GM19463 (cell line): ENCODE data around the gene C16orf96.

Experiments
- ATAC-seq: cut with Tn5 transposase; IDR thresholded peaks from one replicate; pipeline ENCODE4 v1.9.1; 2021; ENCODE audit warnings: mild to moderate bottlenecking, moderate library complexity; ENCODE audit not compliant: unreplicated experiment

The C16orf96 gene

GRCh38 chr16:4556112-4556511, at the start of gene C16orf96:
Gene C16orf96, plus strand, starts transcription at chr16:4556340. Its CDS starts 150 bp downstream, at chr16:4556490.
- no peak for ATAC-seq

GRCh38 chr16:4506450-4506849, 49.7 kb upstream of the C16orf96 start:
- peak; percentile 53 for ATAC-seq

GRCh38 chr16:4507588-4508345, 48.4 kb upstream of the C16orf96 start:
- ATAC-seq: no peak

- ATAC-seq: no peak
Observed at GRCh38 chr16:4508806-4509205, 47.3 kb upstream of the C16orf96 start.

DNA sequence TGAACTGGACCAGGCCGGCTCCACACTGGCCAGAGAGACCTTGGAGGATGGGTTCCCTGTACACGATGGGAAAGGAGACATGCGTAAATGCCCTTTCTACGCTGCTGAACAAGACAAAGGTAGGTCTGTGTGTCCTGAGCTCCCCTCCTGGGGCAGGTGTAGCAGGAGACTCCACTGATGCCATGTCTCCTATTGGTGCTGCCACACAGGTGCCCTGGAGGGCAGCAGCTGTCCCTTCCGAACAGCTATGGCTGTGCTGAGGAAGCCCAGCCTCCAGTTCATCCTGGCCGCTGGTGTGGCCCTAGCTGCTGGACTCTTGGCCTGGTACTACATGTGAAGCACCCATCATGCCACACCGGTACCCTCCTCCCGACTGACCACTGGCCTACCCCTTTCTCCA, 46.7 kb upstream of the C16orf96 start:
- ATAC-seq: no peak

- no peak for ATAC-seq
Observed at GRCh38 chr16:4510131-4510530, 46.0 kb upstream of the C16orf96 start.

DNA sequence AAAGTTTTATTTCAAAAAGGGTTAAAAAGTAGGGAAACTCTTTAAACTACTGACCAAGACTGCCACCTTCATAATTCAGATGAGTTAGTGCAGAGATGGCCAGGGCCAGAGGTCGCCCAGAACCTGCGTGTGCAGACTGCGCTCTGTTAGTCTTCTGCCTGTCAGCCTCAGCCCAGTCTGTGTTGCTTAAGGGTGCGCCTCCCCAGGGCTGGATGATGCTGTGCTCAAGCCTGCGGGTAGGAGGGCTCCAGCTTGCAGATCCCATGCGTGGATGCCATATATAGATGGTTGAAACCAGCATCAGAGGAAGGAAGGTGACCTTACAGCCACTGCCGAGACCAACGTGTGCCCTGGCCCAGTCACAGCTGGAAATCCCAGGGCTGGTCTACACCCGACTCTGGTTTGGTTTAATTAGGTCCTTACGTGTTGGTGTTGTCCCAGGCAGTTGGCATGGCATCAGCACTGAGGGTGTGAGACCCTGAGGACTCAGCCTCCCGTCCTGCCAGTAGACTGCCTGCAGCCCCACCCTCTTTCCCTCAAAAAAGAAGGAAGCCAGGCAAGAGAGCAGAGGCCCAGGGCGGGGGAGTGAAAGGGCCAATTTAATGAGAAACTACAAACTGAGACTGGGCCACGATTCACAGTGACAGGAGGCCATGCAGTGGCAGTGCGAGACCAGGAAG, 45.3 kb upstream of the C16orf96 start:
- no peak for ATAC-seq

- no peak for ATAC-seq
Observed at GRCh38 chr16:4511441-4512082, 44.6 kb upstream of the C16orf96 start.

DNA sequence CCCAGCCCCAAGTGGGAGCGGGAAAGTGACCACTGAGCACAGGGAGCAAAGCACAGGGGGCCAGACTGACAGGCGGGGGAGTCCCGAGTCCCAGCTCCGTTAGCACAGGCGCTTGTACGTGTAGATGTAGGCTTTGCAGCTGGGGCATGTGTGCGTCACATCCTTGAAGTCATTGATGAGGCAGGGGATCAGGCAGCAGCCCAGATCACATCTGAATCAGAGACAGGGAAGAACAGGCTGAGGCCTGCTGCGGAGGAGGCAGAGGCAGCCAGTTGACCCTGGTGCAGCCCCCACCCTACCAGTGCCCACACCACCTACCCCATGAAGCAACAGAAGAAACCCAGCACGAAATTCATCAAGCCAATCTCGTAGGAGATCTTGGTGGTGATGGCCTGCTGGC, 43.7 kb upstream of the C16orf96 start:
- no peak for ATAC-seq

DNA sequence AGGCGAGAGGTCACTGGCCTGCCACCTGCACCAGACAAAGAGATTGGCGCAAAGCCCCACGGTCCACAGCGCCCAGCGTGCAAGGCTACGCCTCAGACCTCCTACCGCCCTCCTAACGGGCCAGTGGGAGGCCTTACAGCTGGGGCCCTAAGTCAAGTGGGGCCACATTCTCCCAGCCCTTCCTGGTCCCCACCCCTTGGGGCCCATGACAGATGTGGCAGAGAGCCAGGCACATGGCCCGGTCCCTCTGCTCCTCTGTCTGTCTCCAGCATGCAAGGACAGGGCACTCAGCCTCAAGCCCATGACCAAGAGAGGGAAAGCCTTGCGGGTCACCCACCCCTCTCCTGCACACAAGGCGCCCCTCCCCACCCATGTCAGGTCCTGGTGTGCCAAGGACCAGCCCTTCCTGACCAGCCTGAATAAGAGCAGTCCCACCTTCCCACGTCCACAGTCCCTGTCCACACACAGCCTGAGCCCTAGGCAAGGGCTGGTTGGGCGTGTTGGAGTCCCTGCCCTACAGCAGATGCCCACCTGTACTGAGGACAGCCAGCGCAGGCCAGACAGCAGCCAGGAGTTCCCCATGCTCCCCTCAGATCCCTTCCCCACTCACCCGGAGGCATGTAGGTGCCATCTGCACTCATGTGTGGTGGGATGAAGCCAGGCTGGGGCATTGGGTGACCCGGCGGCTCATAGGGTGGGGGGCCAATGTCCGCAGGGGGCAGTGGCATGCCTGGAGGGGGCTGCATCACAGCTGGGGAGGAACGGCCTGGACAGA, 42.9 kb upstream of the C16orf96 start:
- ATAC-seq: no peak

DNA sequence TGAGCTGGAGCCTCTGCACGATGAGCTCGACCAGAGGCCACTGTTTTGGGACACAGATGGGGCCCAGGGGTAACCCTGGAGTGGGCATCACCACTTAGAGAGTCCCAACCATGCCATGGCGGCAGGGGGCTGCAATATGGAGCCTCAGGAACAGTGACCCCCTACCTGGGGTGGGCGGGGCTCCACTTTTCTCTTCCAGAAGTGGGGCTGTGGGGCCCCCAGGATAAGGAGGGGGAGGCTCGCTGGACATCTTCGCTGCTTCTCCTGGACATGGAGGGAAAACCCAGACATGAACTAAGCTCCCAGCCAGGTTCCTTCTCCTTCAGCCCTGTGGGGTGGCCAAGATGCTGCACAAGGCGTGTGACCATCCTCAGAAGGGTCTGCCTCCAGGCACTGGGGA, 42.3 kb upstream of the C16orf96 start:
- no peak for ATAC-seq

DNA sequence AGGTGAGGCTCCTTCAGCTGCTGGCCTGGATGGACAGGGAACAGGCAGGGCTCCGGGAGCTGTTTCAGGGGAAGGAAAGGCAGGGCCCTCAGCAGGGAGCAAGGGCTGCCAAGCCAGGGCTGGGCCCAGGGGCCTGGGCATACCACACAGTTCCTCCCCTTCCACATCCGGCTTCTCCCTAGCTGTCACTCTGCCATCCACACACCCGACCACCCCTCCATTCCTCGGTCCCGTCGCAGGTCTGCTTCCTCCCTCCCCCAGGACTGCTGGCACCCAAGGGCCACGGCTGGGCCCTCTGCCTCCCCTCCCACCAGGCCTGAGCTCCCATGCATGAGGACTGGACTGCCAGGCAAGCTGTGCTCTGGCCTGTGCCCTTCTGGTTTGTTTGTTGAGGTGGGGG, 41.5 kb upstream of the C16orf96 start:
- no peak for ATAC-seq

DNA sequence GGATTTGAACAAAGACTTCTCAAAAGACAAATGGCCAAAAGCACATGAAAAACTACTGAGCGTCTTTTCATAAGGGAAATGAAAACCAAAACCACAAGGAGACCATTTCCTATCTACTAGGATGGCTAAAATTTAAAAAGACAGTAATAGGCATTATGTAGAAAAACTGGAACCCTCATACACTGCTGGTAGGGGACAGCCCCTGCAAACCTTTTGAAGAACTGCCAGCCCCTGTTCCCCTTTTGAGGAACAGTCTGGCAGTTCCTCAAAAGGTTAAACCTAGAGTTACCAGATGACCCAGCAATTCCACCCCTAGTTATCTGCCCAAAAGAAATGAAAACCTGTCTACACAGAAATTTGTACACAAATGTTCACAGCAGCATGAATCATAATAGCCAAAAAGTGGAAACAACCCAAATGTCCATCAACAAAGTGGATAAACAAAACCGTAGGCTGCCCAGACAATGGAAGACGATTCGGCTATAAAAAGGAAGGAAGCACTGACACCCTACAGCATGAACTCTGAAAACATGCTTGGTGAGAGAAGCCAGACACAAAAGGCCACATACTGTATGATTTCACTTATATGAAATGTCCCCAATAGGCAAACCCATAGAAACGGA, 40.4 kb upstream of the C16orf96 start:
- peak; percentile 71 for ATAC-seq

DNA sequence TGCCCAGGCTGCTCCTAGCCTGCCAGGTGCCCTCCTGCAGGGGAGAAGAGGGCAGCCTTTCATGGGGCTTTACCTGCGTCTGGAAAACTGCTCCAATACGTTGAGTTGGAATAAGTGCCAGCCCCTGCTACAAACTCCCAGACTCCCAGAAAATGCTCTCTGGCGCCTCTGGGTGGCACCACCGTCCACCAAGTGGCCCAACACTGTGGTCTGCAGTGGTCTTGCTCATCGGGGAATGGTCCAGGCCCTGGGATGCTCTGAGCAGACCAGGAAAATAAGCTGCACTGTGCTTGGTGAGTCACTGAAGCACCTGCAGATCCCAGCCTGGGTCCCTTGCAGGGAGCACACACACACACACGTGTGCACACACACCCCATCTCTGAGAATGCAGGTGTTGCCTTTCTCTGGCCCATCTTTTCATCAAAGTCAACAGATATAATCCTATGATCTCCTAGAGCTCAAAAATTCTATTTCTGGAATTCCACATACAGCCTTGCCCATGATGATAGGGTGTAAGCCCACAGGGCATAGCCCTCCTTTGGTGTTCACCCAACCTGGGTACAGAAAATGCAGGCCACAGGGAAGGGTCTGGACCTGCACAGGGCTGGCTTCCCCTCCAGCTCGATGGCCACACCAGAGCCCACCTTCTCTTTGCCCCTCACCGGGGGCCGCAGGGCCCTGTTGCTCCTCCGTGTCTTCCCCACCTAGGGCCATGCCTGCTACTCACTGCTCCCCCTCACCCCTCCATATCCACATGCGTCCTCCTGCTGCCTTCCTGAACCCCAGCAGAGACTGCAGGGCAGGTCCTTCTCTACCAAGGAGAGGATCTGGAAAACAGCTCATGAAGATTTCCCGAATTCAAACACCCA, 38.1 kb upstream of the C16orf96 start:
- no peak for ATAC-seq

DNA sequence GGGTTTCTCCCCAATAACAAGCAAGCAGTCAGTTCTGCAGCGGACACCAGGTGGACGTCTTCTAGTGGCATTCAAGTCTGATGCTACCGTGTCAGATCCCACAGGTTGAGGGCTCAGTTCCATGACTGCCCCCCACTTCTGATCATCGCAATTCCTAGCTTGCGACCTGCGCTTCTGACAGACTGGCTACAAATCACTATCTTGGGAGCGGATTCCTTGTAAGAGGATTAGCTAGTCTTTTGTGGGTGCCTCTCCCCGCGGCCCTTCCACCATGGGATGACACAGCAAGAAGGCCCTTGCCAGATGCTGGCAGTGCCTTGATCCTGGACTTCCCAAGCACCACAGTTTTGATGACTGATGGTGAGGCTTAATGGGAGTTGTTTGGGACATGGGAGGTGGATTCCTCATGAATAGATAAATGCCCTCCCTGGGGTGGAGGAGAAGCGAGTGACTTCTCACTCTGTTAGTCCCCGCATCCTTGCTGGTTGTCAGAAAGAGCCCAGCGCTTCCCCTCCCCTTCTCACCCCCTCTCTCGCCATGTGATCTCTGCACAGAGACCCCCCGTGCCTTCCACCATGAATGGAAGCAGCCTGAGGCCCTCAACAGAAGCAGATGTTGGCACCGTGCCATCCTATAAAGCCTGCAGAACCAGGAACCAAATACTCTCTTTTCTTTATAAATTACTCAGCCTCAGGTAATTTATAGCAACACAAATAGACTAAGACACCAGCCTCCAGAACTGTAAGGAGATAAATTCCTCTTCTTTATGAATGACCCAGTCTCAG, 36.7 kb upstream of the C16orf96 start:
- no peak for ATAC-seq

GRCh38 chr16:4520913-4521312, 35.2 kb upstream of the C16orf96 start:
- ATAC-seq: no peak

DNA sequence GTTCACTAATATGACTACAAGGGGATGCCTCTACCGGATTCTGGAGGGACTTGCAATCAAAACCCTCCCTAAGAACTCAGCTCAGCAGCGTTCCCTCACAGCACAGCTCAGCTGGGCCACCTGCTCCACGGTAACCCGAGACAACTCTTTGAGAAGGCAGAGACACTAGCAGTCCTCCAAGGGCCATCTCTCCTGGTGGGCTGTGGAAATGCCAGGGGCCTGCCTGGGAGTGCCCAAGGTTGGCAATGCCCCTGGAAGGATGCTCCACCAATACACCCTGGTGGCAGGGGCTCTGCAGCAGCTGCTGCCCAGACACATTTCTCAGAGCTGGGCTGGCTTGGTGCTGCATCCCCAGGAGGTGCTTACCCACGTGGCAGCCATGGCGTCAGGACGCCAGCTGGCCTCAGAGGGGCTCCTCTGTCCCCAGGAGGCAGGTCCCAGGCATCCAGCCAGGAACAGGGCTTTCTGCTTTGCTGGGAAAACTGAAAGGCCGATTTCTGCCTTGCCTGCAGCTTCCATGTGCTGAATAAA, 34.0 kb upstream of the C16orf96 start:
- ATAC-seq: no peak

GRCh38 chr16:4523686-4524085, 32.5 kb upstream of the C16orf96 start:
- no peak for ATAC-seq

DNA sequence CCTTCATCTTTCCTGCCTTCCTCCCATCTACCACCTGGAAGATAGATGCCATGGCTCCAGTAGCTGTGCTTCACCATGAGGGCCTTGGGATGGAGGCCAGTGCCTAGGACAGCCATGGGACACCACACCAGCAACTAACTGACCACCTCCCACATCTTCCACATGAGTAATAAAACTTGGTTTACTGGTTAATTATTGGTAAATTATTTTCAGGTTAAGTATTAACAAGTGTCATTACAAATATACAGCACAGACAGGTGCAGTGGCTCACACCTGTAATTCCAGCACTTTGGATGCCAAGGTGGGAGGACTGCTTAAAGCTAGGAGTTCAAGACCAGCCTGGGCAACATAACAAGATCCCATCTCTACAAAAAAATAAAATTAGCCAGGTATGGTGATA, 31.6 kb upstream of the C16orf96 start:
- ATAC-seq: no peak
